GM18498 (cell line): ENCODE results near the gene KLHL25.

Experiments
- ATAC-seq: cut with Tn5 transposase; IDR thresholded peaks from one replicate; pipeline ENCODE4 v1.9.1; 2021; ENCODE audit warnings: mild to moderate bottlenecking, moderate library complexity; ENCODE audit not compliant: unreplicated experiment

KLHL25 gene

DNA sequence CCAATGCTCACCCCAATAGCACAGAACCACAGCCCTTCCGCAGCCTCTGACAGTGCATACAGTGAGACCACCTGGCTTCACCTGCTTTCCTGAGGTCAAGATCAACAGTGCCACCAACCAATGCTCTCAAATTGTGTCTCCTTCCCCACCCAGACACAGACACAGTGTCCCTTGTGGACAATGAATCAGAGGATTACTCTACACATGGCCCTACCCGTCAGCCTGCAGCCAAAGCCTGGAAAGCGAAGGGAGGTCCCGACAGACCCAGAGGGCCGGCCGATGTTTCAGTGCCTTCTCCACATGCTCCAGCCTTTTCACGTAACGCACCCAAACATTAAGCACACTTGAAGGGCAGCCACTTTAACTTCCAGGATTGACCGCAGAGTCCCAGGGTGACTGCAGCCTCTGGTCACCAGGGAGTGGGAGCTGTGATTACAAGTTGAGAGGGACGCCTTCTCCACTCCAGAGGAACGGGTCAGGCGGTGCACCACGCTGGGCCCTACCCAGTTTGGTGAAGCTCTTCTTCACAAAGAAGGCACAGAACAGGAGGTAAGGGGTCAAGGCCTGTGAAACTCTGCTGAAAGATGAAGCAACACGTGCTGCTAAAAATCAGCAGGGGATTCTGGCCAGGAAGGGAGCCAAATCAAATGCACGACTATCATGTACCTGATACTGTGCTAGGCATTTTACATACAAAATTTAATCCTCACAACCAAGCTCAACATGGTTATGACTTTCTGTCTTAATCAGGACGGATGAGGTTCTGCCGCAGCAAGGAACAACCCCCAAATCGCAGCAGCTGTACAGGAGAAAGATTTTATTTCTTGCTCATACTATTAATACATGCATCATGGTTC lies 17.2 kb downstream of the KLHL25 start:
- ATAC-seq: no peak

DNA sequence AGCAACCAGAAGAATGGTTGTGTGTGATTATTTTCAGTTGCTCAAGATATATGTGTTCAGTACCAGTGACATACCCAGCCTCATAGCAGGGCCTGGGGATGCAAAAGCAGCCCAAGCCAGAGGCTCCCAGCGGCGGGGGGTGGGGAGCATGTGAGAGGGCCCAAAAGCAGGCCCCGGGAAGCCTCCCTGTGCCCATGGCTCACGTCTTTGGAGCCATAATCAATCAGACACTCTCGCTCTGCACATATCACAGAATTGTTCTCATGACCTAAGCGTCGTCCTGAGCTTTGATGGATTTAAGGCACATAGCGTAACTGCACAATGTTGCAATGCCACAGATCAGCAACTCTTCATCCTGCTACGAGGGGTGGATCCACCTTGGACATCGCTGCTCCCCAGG lies 20.8 kb downstream of the KLHL25 start:
- no peak for ATAC-seq

DNA sequence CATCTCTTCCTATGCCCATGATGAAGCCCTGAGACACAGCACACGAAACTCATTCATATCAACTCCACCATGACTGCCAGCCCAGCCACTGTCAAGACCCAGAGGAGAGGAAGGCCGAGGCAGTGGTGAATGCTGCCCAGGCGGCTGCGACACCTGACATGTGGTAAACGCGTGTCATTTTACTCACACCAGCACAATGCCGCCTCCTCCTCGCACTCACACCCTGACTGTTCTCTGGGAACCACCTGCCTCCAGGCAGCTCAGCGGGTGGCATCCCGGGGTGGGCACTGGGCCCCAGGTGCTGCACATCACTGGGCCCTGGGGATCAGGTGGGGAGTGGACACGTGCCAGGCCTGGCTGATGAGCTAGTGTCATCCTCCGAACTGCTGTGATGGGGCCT lies 21.5 kb downstream of the KLHL25 start:
- no peak for ATAC-seq

DNA sequence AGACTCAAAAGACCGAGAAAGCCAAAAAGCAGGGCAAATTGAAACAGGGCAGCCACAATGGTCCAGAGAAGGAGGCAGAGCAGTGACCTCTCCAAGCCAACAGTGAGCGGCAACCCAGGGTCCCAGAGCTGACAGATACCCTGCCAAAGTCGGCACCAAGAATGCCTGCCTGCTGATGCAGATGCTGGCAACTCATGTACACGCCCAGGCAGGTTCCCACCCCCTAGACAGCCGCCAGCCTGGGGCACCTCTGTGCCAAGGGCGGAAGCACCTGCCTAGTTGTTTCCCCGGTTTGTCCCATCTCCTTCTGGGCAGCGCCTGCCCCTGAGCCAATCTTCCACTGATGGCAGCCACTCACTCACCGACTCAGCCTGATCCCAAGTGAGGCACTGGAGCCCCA lies 22.1 kb downstream of the KLHL25 start:
- no peak for ATAC-seq

DNA sequence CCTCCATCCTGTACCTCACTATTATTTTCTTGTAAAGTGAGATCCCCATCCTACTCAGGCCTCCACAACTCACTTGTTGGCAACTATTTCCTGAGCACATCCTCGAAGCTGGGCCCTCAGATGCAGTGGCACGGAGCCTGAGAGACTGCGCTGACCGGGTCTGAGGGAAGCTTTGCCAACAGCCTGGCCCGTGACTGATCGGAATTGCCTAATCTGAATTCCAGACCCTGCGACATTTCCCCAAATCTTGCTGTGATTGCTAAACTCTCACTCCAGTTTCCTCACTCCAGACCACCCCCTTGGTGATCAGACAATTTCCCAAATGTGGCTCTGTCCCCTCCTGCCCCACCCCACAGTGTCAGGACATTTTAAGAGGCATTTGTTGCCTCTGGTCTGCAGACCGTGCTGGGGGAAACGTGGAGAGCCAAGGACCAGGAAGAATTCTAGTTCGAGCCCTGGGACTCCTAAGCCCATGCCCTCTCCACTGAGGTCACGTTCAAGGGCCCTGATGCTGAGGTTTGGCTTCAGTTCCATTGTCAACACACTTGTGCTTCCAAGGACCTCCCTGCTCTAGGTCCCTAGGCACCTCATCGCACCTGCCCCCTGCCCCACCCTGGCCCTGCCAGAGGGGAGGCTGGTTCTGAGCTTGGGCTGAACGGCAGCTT lies 22.8 kb downstream of the KLHL25 start:
- no peak for ATAC-seq

DNA sequence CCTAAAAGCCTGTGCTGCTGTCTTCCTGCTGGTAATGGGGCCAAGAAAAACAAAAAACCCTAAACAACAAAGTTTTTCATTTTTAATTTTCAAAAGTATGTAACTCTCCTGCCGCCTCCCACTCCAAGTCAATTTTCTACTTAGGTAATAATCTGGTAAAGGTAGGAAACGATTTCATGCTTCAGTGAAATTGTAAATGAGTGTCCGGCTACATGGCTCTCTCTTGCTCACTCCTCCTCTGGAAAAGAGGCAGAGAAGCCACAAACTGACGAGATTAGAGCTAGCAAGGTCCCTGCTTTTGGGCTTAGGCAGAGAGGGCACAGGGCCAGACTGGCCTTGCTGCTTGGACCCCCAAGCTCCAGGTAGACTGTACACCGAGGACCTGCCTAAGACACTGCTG lies 23.5 kb downstream of the KLHL25 start:
- no peak for ATAC-seq

DNA sequence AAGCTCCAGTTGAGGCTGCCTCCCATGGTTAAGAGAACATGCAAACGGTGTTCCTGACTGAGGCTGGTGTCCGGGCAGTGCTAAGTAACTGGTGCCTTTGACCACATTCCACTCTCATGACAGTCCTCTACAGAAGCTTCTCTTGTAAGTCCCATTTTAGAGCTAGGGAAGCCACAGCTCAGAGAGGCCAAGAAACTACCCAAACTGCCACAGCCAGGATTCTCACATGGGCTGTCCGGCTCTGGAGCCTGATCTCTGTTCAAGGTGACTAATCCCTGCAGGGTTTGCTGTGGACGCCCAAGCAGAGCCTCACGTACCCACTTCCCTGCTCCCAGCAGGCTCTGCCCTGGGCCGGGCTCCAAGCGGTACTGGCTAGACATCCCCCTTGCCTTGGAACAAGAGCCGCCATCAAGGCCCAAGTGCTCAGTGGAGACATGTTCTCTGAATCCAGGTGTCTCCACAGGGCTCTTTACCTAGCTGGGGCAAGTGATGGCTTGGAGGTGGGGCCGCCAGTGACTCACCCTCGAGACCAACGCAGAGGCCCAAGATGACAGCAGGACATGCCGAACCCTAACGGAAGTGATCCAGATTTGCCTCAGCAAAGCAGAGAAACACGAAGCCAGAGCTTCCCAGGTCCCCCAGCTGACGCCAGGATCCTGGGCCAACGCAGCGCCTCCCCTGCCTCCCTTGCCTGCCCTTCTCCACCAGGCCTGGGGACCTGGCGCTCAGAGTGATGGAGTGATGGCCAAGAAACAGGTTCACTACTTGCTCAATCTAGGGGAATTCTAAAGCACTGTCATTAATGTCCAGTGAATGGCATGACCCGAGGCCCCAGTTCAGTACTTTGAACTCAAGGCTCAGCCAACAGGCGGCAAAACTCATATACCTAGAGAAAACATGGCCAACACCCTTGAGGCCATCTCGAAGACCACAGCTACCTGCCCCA lies 24.4 kb downstream of the KLHL25 start:
- no peak for ATAC-seq

DNA sequence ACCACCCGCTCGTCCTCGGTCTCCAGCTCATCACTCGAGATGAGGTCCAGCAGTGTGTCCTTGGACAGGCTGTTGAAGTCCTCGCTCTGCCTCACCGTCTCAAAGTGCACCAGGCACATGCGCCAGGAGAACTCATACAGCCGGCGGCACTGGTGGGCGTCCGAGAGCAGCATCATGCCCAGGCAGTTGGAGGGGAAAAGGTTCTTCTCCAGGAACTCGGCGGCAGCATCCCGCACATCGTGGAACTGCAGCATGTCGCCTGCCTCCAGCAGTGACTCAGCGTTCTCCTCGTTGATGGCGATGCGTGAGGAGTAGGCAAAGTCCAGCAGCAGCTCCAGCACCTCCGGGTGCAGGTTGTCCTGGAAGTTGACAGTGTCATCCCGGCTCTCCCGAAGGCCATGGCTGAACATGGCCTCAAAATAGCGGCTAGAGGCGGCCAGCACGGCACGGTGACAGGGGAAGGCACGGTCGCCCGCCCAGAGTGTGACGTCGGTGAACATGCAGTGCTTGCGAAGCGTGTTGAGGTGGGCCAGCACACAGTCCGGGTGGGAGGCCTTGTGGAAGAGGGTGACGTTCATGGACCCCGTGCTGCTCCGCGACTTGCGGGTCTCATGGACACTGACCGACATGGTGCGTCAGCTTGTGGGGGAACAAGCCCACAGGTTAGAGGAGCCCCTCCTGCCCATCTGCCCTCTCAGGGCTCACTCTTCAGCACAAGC lies 25.4 kb downstream of the KLHL25 start:
- ATAC-seq: no peak

DNA sequence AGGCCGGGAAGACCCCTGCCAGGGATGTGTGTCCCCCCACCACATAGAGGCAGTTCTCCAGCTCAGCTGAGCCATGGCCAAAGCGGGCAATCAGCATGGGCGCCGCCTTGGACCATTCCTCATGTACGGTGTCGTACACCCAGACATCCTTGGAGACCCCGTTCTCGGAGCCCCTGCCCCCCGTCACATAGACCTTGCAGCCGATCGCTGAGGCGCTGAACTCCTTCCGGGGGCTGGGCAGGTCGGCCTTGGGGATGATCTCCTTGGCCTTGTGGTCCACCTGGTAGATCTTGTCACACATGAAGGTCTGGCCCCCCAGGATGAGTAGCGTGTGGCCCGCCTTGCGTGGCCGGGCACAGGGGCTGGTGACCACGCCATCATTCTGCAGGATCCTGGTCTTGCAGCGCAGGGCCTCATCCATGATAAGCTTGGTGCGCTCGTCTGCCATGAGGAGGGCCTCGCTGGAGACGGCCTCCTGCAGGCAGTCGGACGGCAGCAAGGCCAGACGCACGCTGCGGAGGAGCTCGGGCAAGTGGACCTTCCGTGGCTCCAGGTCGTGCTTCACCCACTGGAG lies 26.0 kb downstream of the KLHL25 start:
- ATAC-seq: no peak

DNA sequence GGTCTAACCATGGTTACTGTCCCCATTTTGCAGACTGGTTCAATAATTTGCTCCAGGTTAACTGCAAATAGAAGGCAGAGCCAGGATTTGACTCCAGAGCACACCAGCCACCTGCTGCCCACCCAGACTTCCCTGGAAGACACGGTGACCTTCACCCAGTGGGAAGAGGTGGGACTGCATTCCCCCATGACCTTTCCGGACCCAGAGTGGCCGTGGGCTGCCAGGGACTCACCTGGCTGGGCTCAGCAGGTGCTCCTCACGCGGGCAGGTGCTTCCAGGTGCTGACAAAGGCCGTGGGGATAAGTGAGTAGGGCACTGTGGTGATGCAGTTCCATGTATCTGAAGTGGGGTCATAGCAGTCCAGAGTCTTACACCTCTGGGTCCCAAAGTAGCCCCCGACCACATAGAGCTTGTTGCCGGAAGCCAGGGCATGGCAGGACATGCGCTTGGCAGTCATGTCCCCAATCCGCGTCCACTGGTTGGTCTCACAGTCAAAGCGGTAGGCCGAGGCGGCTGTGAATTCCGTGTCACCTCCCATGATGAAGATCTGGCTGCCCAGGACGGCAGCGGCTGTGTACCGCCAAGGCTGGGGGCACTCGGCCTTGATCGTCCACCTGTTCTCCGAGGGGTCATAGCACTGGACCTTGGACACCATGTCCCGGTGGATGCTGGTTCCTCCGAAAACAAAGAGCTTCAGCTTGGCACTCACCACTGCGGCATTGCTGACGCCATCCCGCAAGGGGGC lies 26.8 kb downstream of the KLHL25 start:
- ATAC-seq: no peak

DNA sequence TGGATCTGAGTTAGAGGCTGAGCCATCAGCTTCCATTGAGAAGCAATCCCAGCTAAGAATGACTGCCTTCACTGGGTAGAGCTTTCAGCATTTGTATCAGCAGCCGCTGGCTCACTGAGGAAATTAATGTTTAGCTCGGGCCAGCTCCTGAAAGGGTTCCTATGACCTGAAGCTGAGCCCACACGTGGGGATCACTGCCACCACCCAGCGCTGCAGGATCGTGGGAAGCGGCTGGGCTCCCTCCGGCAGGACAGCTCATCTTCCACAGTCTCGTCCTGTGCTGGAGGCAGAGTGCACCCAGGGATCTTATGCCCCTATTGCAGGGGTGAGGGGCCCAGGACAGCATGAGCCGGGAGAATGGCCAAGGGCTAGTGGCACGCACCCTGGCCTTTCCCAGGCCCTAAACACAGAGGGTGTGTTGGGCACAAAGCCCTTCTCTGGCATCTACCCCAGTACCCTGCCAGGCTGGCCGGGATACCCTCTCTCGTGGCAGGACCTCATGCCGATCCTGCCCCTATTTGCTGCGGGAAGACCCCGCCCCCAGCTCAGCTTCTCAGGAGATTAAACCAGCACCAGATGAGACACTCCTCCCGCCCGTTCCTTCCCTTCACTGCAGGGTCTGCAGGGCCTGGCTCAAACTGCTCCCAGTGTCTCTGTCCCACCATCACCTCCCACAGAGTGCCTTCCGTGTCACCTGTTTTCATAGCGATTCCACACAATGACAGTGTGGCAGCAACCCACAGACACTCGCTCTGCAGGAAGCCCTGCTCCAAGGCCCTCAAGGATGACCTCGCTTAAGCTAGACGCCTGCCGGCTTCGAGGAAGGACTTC lies 28.5 kb downstream of the KLHL25 start:
- ATAC-seq: no peak

DNA sequence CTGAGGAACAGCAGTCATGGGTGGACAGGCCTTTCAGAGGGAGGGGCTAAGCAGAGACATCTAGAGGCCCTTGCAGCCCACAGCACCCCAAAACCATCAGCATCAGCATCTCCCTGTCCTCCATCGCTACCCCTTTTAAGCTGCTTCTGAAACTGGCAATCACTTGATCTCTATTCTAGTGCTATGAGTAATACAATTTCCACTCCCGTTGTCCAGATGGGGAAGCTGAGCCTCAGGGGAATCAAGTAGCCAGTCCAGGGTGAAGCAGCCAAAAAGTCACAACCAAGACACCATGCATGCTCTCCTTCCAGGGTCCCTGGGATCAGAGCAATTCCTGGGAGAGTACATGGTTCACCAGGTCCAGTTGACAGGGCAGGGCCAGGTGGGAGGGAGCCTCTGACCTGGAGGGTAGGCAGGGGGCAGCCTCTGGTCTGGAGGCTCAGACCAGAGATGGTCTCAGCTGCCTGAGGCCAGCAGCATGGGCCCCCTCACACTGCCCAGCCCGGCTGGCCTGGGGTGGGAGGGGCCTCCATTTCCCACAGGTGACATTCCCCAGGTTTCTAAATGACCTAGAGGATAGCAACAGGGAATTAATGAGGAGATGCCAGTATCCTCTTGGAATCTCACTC lies 30.0 kb downstream of the KLHL25 start:
- no peak for ATAC-seq

DNA sequence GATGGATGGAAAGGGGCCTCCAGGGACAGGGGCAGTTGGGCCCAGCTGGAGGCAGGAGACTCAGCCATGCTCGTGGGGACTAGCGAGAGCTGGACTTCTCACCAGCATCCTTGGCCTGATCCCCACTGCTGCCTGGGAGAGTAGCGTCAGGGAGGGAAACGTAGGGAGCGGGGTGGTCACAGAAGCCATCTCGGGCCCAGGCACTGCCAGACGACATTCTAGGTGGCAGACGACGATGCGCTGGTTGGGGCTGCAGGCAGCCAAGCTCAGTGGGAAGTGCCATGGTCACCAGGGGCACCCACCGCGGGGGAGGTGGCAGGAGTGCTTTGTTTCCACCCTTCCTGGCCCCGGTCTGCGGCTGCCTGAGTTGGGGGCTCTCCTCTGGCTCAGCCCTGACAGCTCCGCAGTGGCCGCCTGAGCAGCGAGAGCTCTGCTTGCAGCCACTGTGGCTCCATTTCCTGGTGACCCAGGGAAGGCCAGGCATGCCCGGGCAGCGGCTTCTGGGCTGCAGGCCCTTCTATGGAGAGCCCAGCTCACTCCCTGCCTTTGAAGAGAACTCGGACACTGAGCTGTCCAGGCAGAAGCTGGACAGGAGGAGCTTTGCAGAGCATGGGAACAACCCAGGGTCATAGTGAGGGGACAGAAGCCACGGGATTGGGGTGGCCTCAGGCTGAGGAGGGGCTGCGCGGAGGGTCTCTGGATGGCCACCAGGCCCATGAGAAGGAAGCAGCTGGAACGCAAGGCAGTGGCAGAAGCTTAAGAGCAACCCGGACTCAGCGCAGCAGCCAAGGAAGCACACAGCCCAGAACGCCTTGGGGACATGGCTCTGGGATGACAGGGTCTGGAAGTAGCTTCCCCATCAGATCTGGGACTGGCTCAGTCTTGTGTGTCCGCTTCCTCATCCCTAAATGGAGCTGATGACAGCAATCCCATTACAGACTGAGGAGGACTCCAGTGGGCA lies 30.8 kb downstream of the KLHL25 start:
- ATAC-seq: no peak

DNA sequence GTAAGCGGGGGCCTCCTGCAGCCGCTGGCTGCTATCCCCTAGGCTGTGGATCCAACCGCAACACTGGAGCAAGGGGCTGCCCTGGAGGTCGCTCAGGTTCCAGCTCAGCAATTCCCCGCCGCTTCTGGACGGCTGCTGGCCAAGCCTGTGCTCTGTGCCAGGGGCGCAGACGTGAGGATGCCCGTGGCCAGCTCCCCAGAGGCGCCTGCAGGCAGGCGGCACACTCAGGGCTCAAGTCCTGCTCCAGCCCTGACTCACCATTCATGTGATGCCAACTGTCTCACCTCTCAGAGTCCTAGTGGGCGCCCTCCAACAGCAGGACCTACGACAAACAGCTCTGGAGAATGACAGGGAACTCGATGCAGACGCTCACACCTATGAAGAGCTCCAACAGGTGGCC lies 31.6 kb downstream of the KLHL25 start:
- no peak for ATAC-seq

DNA sequence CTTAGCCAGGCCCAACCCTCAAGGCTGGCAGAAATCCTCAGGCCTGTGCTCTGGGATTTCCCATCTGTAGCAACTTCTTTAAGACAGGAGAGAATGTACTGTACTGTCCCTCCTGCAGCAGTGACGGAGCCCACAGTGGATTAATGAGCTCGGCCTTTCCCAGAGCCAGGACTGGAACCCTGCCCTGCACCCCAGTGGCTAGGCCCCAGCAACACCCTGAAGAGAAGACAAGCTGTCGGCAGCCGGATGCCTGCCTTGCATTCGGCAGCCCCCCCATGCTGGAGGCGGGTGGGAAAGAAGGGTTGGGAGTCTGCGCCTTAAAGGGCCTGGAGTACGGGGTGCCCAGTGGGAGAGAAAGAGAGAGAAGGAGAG lies 32.0 kb downstream of the KLHL25 start:
- ATAC-seq: no peak

DNA sequence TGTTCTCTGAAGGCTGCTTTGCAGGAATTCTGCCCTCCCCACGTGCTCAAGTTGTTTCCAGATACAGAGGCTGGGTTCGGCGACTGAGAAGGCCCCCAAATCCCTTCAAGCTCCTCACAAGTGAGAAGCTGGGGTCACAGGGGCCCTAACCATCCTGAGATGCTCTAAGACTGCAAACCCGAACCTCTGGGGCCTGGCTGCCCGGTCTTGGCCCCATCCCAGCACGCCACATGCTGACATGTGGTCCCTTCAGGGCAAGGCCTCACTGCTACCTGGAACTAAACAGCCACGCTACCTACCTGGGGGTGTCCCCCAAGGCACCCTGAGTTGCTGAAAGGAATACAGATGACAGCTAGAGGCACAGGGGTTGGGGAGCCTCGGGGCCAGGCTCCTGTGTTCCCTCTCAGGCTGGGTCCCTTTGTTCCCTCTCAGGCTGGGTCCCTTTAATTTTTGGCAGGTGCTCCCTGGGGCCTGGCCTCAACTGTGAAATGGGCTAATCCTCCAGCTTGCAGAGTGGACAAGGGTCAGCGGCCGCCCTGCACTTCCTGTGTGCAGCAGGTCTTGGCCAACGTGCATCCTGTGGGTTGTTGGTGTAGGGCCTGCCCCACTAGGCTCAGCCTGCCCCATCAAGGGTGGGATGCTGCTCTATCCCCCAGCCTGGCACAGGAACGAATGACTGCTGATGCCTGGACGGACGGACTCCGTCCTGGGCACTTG lies 32.5 kb downstream of the KLHL25 start:
- no peak for ATAC-seq

DNA sequence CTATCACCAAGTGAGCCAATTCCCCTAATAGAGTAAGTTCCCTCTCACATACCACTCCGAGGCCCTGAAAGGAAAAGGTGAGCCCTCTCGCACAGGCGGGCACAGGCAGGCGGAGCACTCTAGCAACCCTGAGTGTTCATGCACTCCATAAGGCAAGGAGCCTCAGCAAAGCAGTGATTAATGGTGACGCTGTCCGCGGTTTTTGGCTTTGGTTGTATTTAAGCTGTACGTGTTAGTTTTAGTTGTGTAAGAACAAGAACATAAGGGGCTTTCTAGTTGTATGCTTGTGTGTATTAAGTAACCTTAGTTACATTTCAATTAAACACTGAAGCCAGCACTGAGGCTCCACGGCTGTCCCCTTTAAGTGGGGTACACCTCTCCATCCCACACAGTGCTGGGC lies 33.1 kb downstream of the KLHL25 start:
- no peak for ATAC-seq
